ENCODE data around the gene PLEKHB2. TPM values are rescaled to one million over a fixed set of nuclear protein-coding genes. Genes with fewer than 3 reads are reported as not detected.

PLEKHB2 gene, protein sequence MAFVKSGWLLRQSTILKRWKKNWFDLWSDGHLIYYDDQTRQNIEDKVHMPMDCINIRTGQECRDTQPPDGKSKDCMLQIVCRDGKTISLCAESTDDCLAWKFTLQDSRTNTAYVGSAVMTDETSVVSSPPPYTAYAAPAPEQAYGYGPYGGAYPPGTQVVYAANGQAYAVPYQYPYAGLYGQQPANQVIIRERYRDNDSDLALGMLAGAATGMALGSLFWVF
- total RNA-seq, result 219 TPM

DNA sequence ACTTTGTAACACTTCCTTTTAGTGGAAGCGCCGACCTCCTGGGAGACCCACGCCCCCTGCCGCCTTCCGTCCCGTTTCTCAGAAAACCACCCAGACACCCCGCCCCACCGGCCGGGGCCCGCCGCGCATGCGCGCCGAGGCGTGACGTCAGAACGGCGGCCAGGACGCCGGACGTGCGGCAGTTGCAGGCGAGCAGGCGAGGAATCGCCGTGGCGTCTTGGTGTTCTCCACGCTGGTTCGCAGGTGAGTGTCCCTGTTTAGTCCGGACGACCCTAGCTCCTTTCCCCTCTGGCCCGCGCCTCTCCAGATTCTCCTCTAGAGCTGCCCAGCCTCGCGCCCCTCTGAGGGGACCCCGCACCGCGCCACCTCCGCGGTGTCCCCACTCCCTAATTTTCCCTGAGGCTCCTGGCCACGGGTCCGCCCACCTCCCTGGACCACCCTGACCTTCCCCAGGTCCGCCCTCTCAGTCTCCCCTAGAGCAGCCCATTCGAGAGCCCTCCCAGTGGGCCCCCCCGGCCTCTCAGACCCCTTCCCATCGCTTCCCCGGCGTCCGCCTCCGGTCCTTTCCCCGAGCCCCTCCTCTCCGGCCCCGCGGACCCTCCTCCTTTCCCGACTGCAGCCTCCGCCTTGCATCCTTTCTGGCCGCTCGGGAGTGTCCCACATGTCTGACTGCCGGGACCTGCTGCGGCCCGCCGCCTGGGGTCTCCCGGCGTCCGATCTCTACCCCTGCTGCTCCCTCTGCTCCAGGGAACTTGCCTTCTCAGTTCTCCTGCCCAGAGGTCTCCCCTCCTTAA lies at the start of gene PLEKHB2:
Gene PLEKHB2 (plus strand): TSS at position 181 of the 794 bp plus-strand sequence. CDS start 15,606 bp downstream, outside the sequence.

DNA sequence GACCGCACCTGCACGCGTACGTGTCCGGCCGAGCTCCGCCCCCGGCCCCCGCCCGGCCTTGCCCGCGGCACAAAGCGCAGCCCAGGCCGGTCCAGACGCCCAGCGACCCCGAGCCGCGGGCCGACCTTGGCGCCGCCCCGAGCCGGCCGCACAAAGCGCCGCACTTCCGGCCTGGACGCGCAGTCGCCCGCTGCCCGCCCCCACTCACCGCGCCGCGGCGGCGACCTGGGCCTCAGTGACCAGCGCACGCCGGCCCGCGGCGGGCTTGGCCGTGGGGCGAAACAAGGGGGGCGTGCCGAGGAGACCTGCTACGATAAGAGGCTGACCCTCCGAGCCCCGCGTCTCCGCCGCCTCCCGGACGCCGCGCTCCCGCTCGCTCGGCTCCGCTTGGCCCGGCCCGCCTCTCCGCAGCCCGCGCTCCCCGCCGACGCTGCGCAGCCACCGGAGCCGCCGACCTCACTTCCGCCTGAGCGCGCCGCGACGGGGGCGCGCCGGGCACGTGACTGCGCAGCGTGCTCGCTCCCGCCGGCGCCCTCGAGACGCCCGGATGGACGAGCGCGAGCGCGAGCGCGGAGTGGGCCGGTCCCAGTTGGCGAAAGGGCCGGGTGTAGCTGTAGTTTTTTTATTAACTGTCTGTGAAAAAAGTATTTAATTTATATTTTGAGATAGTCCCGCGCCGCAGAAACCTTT lies 12.0 kb upstream of the PLEKHB2 start, which contains the start of gene FAM168B:
Gene FAM168B (minus strand): TSS at position 455 of the 690 bp plus-strand sequence. CDS start 10,814 bp downstream, outside the sequence.

Small RNA genes lying within 50 kb of the gene (small RNA-seq; reads per million reads assigned to genes)
- not detected for gene AC009477.1

Other genes starting within 250 kb of the PLEKHB2 start
- gene FAM168B, start 11.9 kb upstream of the PLEKHB2 start, total RNA-seq, result 155 TPM
- gene POTEE, start 104.2 kb downstream of the PLEKHB2 start, total RNA-seq, result 0.46 TPM